ENCODE results near the gene GALNT18.
A peak's percentile ranks its signal among the peaks of the same experiment; 100 is the strongest.

GALNT18 gene

DNA sequence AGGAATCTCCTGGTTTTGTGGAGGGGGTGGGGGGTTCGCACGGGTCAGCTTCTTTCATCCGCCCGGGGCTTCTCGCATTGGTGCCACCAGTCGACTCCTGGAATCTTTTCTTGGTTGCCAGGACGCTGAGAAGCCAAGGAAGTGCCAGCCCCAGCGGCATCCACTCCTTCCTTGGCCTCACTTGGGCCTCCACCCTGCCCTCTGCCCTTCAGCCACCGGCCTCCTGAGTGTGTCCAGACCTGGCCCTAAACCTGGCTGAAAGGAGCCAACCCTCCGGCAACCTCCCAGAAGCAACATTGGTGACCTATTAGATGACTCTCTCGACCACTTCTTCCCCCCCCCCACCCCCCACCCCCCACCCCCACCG lies 518 bp upstream of the GALNT18 start:
- no peak for TF ChIP-seq PPARA (CRISPR knock-in tag; IDR thresholded peaks at IDR 0.05; ENCODE audit: borderline replicate concordance)
- no peak for TF ChIP-seq TSHZ2 (CRISPR knock-in tag; IDR thresholded peaks at IDR 0.05)
- TF ChIP-seq CSDC2 (CRISPR knock-in tag; IDR thresholded peaks at IDR 0.05), result no peak
- no peak for TF ChIP-seq ARNTL (CRISPR knock-in tag; IDR thresholded peaks at IDR 0.05; ENCODE audit: borderline replicate concordance, low read depth)
- no peak for TF ChIP-seq BACH2 (CRISPR knock-in tag; IDR thresholded peaks at IDR 0.05; ENCODE audit: borderline replicate concordance)
- TF ChIP-seq, protein P1, sequence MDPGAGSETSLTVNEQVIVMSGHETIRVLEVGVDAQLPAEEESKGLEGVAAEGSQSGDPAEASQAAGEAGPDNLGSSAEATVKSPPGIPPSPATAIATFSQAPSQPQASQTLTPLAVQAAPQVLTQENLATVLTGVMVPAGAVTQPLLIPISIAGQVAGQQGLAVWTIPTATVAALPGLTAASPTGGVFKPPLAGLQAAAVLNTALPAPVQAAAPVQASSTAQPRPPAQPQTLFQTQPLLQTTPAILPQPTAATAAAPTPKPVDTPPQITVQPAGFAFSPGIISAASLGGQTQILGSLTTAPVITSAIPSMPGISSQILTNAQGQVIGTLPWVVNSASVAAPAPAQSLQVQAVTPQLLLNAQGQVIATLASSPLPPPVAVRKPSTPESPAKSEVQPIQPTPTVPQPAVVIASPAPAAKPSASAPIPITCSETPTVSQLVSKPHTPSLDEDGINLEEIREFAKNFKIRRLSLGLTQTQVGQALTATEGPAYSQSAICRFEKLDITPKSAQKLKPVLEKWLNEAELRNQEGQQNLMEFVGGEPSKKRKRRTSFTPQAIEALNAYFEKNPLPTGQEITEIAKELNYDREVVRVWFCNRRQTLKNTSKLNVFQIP (CRISPR knock-in tag; IDR thresholded peaks at IDR 0.05; ENCODE audit: borderline replicate concordance, low read depth), result no peak
- no peak for TF ChIP-seq TCF4 (CRISPR knock-in tag; IDR thresholded peaks at IDR 0.05; ENCODE audit: borderline replicate concordance)
- TF ChIP-seq ZFP3 (CRISPR knock-in tag; IDR thresholded peaks at IDR 0.05), result no peak
- TF ChIP-seq GLIS3 (CRISPR knock-in tag; IDR thresholded peaks at IDR 0.05), result no peak
- no peak for TF ChIP-seq TOX (CRISPR knock-in tag; IDR thresholded peaks at IDR 0.05; ENCODE audit: borderline replicate concordance)
- TF ChIP-seq ZC3H10 (CRISPR knock-in tag; IDR thresholded peaks at IDR 0.05), result no peak
- peak; percentile 1; the same call in 1 of the 3 replicates for ATAC-seq

GRCh38 chr11:11620921-11621572 lies 758 bp downstream of the GALNT18 start:
- TF ChIP-seq ZFP3 (CRISPR knock-in tag; IDR thresholded peaks at IDR 0.05) (peak; percentile 90), TSHZ2 (CRISPR knock-in tag; IDR thresholded peaks at IDR 0.05) (no peak)
- ATAC-seq, result peak; percentile 6

GRCh38 chr11:11620173-11620920 lies 1.5 kb downstream of the GALNT18 start:
- ATAC-seq, result peak; percentile 5; the same call in 2 of the 3 replicates
- TF ChIP-seq CSRNP3 (CRISPR knock-in tag; IDR thresholded peaks at IDR 0.05), result no peak
- no peak for TF ChIP-seq SNAI2 (CRISPR knock-in tag; IDR thresholded peaks at IDR 0.05)
- TF ChIP-seq ZC3H10 (CRISPR knock-in tag; IDR thresholded peaks at IDR 0.05), result no peak
- no peak for TF ChIP-seq TSHZ2 (CRISPR knock-in tag; IDR thresholded peaks at IDR 0.05)
- TF ChIP-seq ZFP30 (CRISPR knock-in tag; IDR thresholded peaks at IDR 0.05), result no peak
- TF ChIP-seq, protein P2, sequence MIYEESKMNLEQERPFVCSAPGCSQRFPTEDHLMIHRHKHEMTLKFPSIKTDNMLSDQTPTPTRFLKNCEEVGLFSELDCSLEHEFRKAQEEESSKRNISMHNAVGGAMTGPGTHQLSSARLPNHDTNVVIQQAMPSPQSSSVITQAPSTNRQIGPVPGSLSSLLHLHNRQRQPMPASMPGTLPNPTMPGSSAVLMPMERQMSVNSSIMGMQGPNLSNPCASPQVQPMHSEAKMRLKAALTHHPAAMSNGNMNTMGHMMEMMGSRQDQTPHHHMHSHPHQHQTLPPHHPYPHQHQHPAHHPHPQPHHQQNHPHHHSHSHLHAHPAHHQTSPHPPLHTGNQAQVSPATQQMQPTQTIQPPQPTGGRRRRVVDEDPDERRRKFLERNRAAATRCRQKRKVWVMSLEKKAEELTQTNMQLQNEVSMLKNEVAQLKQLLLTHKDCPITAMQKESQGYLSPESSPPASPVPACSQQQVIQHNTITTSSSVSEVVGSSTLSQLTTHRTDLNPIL (CRISPR knock-in tag; IDR thresholded peaks at IDR 0.05; ENCODE audit: low read depth), result no peak
- TF ChIP-seq RARB (CRISPR knock-in tag; IDR thresholded peaks at IDR 0.05), result no peak
- no peak for TF ChIP-seq ISL1 (CRISPR knock-in tag; IDR thresholded peaks at IDR 0.05)
- no peak for TF ChIP-seq PATZ1 (CRISPR knock-in tag; IDR thresholded peaks at IDR 0.05; ENCODE audit: borderline replicate concordance)
- no peak for TF ChIP-seq GLIS3 (CRISPR knock-in tag; IDR thresholded peaks at IDR 0.05)
- TF ChIP-seq ESRRG (CRISPR knock-in tag; IDR thresholded peaks at IDR 0.05), result no peak
- TF ChIP-seq TOX (CRISPR knock-in tag; IDR thresholded peaks at IDR 0.05; ENCODE audit: borderline replicate concordance), result no peak
- no peak for TF ChIP-seq CSDC2 (CRISPR knock-in tag; IDR thresholded peaks at IDR 0.05)
- no peak for TF ChIP-seq ARNTL (CRISPR knock-in tag; IDR thresholded peaks at IDR 0.05; ENCODE audit: borderline replicate concordance, low read depth)
- no peak for TF ChIP-seq ZNF70 (CRISPR knock-in tag; IDR thresholded peaks at IDR 0.05)
- no peak for TF ChIP-seq ZNF8 (CRISPR knock-in tag; IDR thresholded peaks at IDR 0.05)
- TF ChIP-seq ZFP3 (CRISPR knock-in tag; IDR thresholded peaks at IDR 0.05), result no peak

All from SK-N-SH treated with all-trans-retinoic acid at 6 μM for 48 hours (cell line).